WERI-Rb-1 (cell line): ENCODE data around the gene SPRING1.
"Not testable (repeated sequence)": the region's sequence is repeated elsewhere in the genome, so short reads cannot be mapped to it uniquely, and the experiment has no call there.

Experiments used
- DNase-seq: peaks from one replicate; pipeline ENCODE4 v3.0.0-alpha.2; 2020
- H3K27ac ChIP-seq: fragments of 250-450 bp; sonication (Bioruptor Pico); 2 replicates; pipeline ENCODE4 v1.5.1; 2020; ENCODE audit warnings: mild to moderate bottlenecking, moderate library complexity
- H3K27me3 ChIP-seq: fragments of 250-450 bp; sonication (Bioruptor Pico); 2 replicates; pipeline ENCODE4 v1.5.1; 2021; ENCODE audit warnings: mild to moderate bottlenecking, low read depth, moderate library complexity; ENCODE audit not compliant: insufficient read depth, severe bottlenecking
- H3K36me3 ChIP-seq: fragments of 250-450 bp; sonication (Bioruptor Pico); 2 replicates; pipeline ENCODE4 v1.5.1; 2020; ENCODE audit warnings: mild to moderate bottlenecking, moderate library complexity
- H3K4me3 ChIP-seq: 2 replicates; pipeline ENCODE4 v1.5.1; 2011; ENCODE audit warnings: low read depth, mild to moderate bottlenecking, control low read depth, low read length
- H3K9me3 ChIP-seq: fragments of 250-450 bp; sonication (Bioruptor Pico); 2 replicates; pipeline ENCODE4 v1.5.1; 2021; ENCODE audit warnings: mild to moderate bottlenecking, moderate library complexity; ENCODE audit not compliant: severe bottlenecking
- TF ChIP-seq, protein P1 (sequence below): IDR thresholded peaks from 2 replicates; pipeline ENCODE4 v1.5.1; 2011; ENCODE audit warnings: low read depth, mild to moderate bottlenecking, control low read depth, inconsistent platforms, low read length

The SPRING1 gene

DNA sequence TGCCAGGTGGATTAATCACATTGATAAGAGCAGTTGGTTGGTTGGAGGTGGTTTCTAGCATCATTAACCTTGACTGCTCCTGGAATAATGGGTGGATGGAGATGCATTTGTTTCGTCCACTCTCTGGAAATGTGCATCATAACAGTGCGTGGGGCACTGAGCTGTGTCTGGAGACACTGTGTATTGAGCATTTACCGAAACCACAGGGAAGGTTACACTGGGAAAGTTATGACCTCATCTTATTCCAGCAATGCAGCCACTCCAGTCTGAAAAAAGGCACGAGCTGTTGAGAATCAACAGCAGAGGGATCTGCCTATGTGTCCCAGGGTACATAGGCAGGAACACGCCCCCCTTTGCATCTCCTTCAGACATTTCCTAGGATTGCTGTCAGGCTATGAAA lies 27.4 kb upstream of the SPRING1 start:
- H3K27me3 ChIP-seq = no peaks in the 10 kb centered on the region
- H3K4me3 ChIP-seq = no peak overlapping the region
- H3K27ac ChIP-seq = no peak overlapping the region
- peaks cover 32% of the 10 kb centered on the region for H3K36me3 ChIP-seq
- no peak for DNase-seq
- TF ChIP-seq, protein P1, sequence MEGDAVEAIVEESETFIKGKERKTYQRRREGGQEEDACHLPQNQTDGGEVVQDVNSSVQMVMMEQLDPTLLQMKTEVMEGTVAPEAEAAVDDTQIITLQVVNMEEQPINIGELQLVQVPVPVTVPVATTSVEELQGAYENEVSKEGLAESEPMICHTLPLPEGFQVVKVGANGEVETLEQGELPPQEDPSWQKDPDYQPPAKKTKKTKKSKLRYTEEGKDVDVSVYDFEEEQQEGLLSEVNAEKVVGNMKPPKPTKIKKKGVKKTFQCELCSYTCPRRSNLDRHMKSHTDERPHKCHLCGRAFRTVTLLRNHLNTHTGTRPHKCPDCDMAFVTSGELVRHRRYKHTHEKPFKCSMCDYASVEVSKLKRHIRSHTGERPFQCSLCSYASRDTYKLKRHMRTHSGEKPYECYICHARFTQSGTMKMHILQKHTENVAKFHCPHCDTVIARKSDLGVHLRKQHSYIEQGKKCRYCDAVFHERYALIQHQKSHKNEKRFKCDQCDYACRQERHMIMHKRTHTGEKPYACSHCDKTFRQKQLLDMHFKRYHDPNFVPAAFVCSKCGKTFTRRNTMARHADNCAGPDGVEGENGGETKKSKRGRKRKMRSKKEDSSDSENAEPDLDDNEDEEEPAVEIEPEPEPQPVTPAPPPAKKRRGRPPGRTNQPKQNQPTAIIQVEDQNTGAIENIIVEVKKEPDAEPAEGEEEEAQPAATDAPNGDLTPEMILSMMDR = no peak
- H3K9me3 ChIP-seq = no peaks in the 10 kb centered on the region

DNA sequence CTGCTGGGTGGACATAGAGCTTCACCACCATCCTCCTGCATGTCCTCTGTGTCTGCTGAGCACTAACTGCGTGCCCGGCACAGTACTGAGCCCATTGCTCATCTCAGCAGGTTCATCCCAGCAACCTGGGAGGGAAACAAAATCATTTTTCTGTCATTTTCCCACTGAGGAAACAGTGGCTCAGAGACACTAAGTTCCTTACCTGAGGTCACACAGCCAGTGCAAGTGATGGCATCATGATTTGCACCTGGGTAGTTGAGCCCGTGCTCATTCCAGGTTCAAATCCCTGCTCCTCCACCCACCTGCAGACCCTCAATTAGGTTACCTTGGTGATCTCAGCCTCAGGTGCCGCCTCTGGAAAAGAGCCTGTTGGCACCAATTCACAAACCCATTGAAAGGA lies 23.6 kb upstream of the SPRING1 start:
- H3K36me3 ChIP-seq = peaks cover 36% of the 10 kb centered on the region

DNA sequence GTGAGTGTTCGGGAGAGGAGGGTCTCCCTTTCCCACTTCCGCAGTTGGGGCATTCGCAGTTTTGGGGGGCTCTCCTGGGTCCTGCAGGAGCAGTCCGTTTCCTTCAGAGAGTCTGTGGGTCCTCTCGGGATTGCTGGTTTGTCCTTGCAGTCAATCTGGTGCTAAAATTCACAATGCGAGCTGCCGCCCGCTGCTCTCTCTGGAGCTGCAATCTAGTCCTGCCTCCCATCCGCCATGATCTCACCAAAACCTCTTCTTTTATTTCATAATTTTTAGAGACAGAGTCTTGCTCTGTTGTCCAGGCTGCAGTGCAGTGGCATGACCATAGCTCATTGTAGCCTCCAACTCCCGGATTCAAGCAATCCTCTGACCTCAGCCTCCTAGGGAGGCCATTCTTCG lies 22.8 kb upstream of the SPRING1 start:
- TF ChIP-seq, protein P1 = no peak
- Histone ChIP-seq H3K4me3 (no peak overlapping the region), H3K27me3 (no peaks in the 10 kb centered on the region), H3K27ac (no peak overlapping the region), H3K36me3 (peaks cover 34% of the 10 kb centered on the region), H3K9me3 (no peaks in the 10 kb centered on the region)
- no peak for DNase-seq

More for the DNA sequence above, 23.6 kb upstream of the SPRING1 start:
- Histone ChIP-seq H3K27ac (no peak overlapping the region), H3K9me3 (no peaks in the 10 kb centered on the region), H3K4me3 (no peak overlapping the region), H3K27me3 (no peaks in the 10 kb centered on the region)
- DNase-seq = no peak
- TF ChIP-seq, protein P1 = no peak

DNA sequence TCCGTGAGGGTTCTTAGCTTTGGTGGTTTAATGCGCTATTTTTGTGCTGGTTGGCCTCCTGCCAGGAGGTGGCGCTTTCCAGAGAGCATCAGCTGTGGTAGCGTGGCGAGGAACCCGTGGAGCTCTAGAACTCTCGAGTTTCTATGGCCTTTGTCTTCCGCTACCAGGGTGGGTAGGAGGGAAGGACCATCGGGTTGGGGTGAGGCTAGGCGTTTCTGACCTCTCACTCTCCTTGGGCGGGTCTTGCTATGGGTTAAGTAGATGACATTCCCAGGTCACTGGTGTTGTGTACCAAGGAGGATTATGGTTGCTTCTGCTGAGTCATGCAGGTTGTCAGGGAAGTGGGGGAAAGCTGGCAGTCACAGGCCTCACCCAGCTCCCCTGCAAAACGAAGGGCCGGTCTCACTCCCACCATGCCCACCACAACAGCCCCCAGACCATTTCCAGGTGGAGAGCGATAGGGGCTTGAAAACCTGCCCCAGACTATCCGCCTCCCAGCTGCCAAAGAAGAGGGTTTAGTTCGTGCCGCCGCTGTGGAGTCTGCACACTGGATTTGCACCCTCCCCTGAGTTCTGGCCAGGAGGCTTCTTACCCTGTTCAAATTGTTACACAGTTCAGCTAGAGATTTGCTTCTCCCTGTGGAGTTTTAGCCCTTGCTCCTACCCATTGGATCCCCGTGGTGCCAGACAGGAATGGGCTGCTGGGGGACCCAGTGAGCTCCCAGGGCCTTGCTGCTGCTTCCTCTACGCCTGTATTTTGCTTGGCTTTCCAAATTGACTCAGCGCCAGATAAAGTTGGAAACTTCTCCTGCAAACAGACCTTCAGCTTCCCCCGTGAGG lies 22.1 kb upstream of the SPRING1 start:
- TF ChIP-seq, protein P1 = peak; percentile 27; the same call in 1 of the 2 replicates
- peaks cover 34% of the 10 kb centered on the region for H3K36me3 ChIP-seq
- no peak overlapping the region for H3K27ac ChIP-seq
- peak; percentile 17 for DNase-seq
- H3K9me3 ChIP-seq = no peaks in the 10 kb centered on the region
- H3K27me3 ChIP-seq = no peaks in the 10 kb centered on the region
- no peak overlapping the region for H3K4me3 ChIP-seq

DNA sequence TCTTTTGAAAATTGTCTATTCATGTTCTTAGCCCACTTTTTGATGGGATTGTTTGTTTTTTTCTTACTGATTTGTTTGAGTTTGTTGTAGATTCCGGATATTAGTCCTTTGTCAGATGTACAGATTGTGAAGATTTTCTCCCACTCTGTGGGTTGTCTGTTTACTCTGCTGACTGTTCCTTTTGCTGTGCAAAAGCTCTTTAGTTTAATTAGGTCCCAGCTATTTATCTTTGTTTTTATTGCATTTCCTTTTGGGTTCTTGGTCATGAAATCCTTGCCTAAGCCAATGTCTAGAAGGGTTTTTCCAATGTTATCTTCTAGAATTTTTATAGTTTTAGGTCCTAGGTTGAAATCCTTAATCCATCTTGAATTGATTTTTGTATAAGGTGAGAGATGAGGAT lies 16.9 kb upstream of the SPRING1 start:
- H3K4me3 ChIP-seq, H3K27me3 ChIP-seq, DNase-seq, H3K27ac ChIP-seq, H3K9me3 ChIP-seq: not testable (repeated sequence)
- H3K36me3 ChIP-seq = peaks cover 31% of the 10 kb centered on the region

DNA sequence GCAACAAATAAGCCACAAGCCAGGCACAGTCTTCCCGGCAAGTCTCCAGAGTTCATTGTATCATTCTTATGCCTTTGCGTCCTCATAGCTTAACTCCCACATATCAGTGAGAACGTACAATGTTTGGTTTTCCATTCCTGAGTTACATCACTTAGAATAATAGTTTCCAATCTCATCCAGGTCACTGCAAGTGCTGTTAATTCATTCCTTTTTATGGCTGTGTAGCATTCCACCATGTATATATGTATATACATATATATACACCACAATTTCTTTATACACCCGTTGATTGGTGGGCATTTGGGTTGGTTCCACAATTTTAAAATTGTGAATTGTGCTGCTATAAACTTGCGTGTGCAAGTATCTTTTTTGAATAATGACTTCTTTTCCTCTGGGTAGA lies 16.2 kb upstream of the SPRING1 start:
- not testable (repeated sequence) for H3K27ac ChIP-seq, H3K4me3 ChIP-seq, H3K27me3 ChIP-seq, DNase-seq, H3K9me3 ChIP-seq
- H3K36me3 ChIP-seq = peaks cover 25% of the 10 kb centered on the region

DNA sequence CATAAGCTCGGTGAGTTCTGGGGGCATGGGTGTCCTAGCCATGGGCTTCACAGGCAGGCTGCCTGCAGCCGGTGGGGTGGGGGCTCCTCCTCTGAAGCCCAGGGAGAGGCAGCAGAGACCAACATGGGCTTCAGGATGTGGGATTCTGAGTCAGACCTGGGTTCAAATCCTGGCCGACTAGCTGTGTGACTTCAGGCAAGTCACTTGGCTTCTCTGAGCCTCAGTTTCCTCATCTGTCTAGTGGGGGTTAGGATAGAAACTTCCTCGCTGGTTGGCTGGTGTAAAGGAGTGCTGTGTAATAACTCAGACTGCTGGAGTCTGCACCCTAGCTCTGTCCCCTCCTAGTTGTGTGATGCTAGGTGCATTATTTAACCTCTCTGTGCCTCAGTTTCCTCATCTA lies 12.4 kb upstream of the SPRING1 start:
- no peaks in the 10 kb centered on the region for H3K9me3 ChIP-seq
- peaks cover 39% of the 10 kb centered on the region for H3K36me3 ChIP-seq
- TF ChIP-seq, protein P1 = no peak
- no peak for DNase-seq
- no peak overlapping the region for H3K27ac ChIP-seq
- H3K27me3 ChIP-seq = no peaks in the 10 kb centered on the region
- H3K4me3 ChIP-seq = no peak overlapping the region
